A375 (cell line): Measurements from ENCODE around the gene RASSF1. TPM values are rescaled to one million over a fixed set of nuclear protein-coding genes. Genes with fewer than 3 reads are reported as not detected.

Experiments
- total RNA-seq: library from RNA; depleted of rRNA; stranded (reverse); fragments of >200 nt; shearing (Covaris generic); gene quantifications from 2 replicates; pipeline ENCODE4 v1.2.3, GENCODE V29; 2014; rRNA removed

The RASSF1 gene
- total RNA-seq: 11.2 and 15.8 TPM in 2 replicates

DNA sequence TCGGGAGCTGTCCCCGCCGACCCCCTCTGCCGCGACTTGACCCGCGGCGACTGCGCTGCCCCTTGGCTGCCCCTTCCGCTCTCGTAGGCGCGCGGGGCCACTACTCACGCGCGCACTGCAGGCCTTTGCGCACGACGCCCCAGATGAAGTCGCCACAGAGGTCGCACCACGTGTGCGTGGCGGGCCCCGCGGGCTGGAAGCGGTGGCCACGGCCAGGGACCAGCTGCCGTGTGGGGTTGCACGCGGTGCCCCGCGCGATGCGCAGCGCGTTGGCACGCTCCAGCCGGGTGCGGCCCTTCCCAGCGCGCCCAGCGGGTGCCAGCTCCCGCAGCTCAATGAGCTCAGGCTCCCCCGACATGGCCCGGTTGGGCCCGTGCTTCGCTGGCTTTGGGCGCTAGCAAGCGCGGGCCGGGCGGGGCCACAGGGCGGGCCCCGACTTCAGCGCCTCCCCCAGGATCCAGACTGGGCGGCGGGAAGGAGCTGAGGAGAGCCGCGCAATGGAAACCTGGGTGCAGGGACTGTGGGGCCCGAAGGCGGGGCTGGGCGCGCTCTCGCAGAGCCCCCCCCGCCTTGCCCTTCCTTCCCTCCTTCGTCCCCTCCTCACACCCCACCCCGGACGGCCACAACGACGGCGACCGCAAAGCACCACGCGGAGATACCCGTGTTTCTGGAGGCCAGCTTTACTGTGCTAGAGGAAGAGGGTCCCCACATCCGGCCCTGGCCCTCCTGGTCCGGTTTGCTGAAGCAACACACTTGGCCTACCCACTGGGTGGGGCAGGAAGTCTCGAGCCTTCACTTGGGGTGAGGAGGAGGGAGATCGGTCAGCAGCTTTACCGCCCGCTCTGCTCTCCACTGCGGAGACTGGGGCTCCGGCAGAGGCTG, at the start of gene RASSF1:
Gene RASSF1 (minus strand): TSS at position 389 of the 882 bp plus-strand sequence. CDS start 31 bp downstream, at position 358.

DNA sequence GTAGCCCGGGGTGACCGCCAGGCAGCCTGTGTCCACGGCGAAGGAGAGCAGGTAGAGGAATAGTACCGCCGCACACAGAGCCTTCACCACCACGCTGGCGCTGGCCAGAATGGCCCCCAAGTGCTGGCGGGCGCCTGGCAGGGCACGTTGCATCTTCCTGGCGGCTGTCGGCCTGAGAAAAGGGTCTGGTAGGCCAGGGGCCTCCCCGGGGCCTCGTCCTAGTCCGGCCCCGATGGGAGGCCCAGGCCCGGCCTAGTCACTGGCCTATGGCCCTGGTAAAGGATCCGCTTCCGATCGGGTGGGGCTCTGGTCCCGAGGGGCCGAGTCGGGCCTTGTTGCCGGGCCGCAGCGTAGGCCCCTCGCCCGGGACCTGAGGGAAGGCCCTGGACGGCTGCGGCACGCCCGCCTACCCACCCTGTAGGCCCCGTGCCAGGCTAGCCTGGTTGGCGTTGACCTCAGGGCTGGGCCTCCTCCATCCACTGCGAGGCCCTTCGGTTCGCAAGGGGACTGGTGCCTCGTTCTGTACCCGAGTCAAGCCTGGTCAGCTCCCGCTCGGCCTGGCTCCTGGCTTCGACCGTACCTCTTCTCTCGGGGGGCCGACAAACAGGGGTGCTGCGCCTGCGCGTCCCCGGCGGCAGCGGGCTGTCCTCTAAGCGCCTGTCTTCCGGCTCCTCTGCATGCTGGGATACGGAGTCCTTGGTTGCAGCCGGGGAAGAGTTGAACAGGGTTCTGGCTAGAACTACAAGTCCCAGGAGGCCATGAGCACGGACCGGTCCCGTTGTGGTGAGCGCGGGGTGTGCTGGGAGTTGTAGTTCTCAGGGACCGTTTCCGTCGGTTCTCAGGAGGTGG, 18.5 kb upstream of the RASSF1 start, which contains the start of gene TMEM115:
Gene TMEM115 (minus strand): TSS at position 611 of the 849 bp plus-strand sequence. CDS start 458 bp downstream, at position 153.

GRCh38 chr3:50350527-50351322, 10.1 kb upstream of the RASSF1 start, which contains the start of the genes CYB561D2 and NPRL2:
TSS of gene CYB561D2 (plus strand) at chr3:50350862. CDS start at chr3:50351434, 572 bp downstream.
TSS of gene NPRL2 (minus strand) at chr3:50350775. CDS start at chr3:50350652, 123 bp downstream.

GRCh38 chr3:50345586-50346234, 5.1 kb upstream of the RASSF1 start, which contains the start of gene ZMYND10:
TSS of gene ZMYND10 (minus strand) at chr3:50345732. CDS start at chr3:50345579, 153 bp downstream.

DNA sequence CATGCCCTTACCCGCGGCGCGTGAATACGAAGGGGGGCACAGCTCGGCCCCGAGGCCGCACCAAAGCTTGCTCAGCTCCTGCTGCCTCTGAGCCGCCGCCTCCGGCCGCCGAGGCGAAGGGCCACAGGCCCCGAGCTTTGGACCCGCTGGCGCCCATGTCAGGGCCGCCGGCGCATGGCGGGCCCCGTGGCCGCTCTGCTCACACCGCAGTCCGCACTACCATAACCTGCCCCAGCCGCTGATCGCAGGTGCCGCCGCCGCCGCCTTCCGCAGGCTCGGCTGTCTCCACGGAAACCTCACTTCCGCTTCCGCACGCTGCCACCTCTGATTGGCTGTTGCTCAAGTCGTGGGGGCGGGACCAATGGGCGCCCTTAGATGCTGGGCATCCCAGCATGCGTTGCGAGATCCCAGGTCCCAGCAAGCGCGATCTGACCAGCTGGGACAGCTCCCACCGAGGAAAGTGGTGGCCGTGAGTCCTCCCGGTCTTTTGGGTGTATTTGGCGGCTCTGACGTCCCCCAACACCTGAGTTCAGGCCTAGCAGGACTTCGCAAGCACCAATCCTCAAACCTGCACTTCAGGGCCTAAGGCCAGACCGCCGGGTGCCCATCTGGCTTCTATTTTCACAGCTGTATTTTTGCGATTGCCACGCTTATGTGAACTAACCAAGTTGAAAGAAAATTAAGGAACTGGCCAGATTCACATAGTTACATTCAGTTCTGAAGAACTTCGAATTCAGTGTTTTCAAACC, 12.5 kb downstream of the RASSF1 start, which contains the start of gene TUSC2:
Gene TUSC2 (minus strand): TSS at position 281 of the 749 bp plus-strand sequence. CDS start 124 bp downstream, at position 157.

DNA sequence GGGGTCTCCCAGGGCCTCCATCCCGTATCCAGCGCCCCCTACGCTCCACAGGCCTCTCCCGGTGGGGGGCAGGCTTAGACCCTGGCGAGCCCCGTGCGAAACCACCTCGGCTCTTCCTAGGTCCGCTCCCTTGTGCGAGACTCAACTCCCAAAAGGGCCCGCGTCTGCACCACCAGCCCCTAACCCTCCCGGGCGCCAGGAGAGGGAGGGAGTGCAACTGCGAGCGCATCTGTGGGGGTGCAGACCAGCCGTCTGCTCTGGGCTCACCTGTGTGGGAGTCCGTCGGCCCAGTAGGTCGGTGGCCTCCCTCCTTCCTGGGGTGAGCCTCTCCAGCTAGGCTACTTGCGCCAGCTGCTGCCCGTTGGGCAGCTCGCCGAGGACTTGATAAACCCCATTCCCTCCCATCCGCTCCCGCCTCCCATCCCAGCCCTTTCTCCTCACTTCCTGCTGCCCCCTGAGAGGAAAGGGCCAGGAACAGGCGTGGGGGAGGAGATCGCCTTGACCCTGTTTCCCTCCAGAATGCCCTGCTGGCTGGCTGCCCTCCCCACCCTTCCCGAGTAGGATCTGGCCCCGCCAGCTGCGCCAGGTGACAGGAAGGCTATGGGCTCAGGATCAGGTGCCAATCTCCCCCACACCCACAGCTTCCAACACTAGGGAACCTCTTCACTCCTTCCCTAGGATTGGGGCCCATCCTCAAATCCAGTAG, 18.1 kb downstream of the RASSF1 start, which contains the start of gene HYAL2:
Gene HYAL2 (minus strand): TSS at position 360 of the 706 bp plus-strand sequence. CDS start 2,256 bp downstream, outside the sequence.

DNA sequence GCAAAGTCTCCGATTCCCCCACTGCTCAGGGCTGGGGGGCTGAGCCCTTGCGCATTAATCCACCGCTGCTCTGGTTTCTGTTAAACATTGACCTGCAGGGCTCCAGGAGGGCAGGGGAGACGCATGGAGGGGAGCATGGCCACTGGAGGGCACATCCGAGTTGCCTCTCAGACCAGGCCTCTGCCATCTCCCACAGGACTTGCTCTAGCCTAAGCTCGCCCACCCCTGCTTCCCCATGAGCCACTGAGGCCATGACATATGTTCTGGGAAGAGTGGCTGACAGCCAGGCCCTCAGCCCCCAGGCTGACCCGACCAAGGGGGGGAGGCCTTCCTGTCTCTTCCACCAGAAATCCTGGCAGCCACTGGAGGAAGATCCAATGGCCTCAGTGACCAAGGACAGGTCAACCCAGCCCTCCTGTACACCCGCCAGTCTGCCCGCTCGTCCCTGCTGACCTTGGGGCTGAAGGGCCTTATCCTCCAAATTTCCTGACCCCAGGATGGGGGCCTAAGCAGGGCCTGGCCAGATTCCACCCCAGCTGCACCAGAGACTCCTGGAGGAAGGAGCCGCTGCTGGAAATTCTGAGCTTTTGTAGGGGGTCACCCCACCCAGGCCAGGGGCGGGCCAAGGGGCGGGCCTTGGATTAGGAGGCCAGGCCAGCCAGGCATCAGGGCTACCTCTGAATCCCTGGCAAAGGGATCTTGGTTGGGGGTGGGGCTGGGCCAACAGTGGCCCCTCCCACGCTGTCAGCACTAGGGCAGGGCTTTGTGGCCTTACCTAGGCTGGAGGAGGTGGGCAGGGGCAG, 37.4 kb downstream of the RASSF1 start, which contains the start of gene HYAL1:
Gene HYAL1 (minus strand): TSS at position 562 of the 803 bp plus-strand sequence. CDS start 618 bp downstream, outside the sequence.

DNA sequence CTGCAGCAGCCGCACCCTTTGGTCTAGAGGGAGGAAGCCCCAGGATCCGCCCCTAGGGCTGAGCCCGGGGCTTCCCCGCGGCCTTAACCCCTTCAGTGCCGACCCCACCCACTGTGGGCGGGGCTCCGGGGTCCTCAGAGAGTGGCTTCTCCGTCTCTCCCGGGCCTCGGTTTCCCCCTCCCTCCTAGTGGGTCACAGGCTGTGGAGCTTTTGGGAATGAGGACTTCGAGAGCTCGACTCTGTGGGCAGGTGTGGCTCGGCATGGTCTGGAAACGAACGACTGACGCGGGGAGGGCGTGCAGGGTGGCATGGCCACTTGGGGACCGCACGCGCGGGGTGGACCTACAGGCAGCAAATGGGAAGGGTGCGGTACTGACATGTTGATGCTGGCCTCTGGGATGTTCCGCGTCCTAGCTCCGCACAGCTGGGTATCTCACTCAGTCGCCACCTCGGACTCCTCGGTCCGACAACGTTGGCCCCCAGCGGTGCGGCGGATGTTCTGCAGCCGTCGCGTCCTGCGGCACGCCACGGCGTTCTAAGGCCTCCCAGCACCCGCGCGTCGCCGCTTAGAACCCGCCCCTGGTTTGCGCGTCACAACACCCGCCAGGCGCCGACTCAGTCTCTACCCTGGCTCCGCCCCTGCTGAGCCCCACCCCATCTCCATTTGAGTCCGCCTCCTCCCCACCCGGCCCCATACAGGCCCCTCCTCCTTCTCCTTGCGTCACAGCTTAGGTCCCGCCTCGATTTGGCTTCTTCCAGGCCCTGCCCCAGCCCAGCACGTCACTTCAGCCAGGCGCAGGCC, 41.6 kb downstream of the RASSF1 start, which contains the start of the genes HYAL3 and NAA80:
Gene HYAL3 (minus strand): TSS at position 570 of the 802 bp plus-strand sequence. CDS start 3,803 bp downstream, outside the sequence.
Gene NAA80 (minus strand): TSS at position 570 of the 802 bp plus-strand sequence. CDS start 1,942 bp downstream, outside the sequence.

DNA sequence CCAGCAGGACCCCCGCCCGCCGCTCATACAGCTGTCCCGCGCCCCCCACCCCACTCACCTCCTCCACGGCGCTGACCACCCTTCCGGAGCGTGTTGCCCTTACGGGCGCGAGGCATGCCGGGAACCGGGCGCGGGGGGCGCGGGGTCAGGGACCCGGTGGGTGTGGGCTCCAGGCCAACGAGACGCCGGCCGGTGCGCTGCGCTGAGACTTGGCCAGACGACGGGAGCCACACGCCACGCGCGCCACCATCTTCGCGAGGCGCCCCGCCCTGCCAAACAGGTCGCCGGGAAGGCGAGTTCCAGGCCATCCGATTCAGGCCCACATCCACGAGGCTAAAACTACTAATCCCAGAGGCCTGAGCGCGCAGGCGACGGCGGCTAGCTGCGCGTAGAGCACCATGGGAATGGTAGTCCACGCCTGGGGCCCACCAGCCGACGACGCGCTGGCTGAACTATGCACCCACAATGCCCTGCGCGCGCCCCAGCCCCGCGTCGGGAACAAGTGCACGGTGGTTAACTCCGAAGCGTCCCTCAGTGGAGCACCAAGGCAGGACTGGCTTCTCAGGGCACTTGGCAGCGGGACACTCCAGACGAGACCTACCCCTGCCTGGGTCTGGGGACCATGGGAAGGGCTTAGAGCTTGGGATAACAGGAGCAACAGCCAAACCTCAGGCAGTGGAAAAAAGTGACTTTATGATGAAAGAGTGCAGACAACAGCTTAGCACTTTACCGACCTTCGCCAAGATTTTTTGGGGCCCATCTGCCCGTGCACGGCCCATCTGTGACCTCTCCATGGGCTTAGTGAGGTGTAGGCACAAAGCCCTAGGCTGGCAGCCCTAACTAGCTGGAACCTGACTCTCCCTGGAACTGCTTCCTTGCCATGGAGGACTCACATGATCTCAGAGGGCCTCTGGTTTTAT, 48.2 kb downstream of the RASSF1 start, which contains the start of gene IFRD2:
Gene IFRD2 (minus strand): TSS at position 271 of the 920 bp plus-strand sequence. CDS start 155 bp downstream, at position 116.

Other genes with a start within 250 kb of the RASSF1 start
- 10.4 and 17.0 TPM in 2 replicates for gene SEMA3F, start 185.5 kb downstream of the RASSF1 start, total RNA-seq
- gene GNAT1, start 149.2 kb downstream of the RASSF1 start, total RNA-seq: not detected in 2 replicates
- 0.34 and 0.53 TPM in 2 replicates for gene SLC38A3, start 135.6 kb downstream of the RASSF1 start, total RNA-seq
- 151 and 172 TPM in 2 replicates for gene GNAI2, start 104.6 kb downstream of the RASSF1 start, total RNA-seq
- 237 and 258 TPM in 2 replicates for gene SEMA3B, start 71.7 kb downstream of the RASSF1 start, total RNA-seq
- 0.15 and 1.2 TPM in 2 replicates for gene LSMEM2, start 61.7 kb downstream of the RASSF1 start, total RNA-seq
- gene IFRD2, start 48.4 kb downstream of the RASSF1 start, total RNA-seq: 133 and 170 TPM in 2 replicates
- 8.4 and 9.2 TPM in 2 replicates for gene HYAL3, start 41.4 kb downstream of the RASSF1 start, total RNA-seq
- 14.7 and 16.3 TPM in 2 replicates for gene NAA80, start 41.4 kb downstream of the RASSF1 start, total RNA-seq
- gene HYAL1, start 37.3 kb downstream of the RASSF1 start, total RNA-seq: 0.32 and 0.34 TPM in 2 replicates
- gene HYAL2, start 18.1 kb downstream of the RASSF1 start, total RNA-seq: 40.3 and 41.5 TPM in 2 replicates
- 82.0 and 86.7 TPM in 2 replicates for gene TUSC2, start 12.6 kb downstream of the RASSF1 start, total RNA-seq
- gene ZMYND10, start 4.9 kb upstream of the RASSF1 start, total RNA-seq: 1.9 and 4.0 TPM in 2 replicates
- gene NPRL2, start 9.9 kb upstream of the RASSF1 start, total RNA-seq: 39.1 and 43.1 TPM in 2 replicates
- 27.0 and 29.1 TPM in 2 replicates for gene CYB561D2, start 10.0 kb upstream of the RASSF1 start, total RNA-seq
- 54.7 and 59.0 TPM in 2 replicates for gene TMEM115, start 18.7 kb upstream of the RASSF1 start, total RNA-seq
- gene CACNA2D2, start 162.8 kb upstream of the RASSF1 start, total RNA-seq: not detected in 2 replicates
- gene C3orf18, start 226.9 kb upstream of the RASSF1 start, total RNA-seq: 5.9 and 6.5 TPM in 2 replicates
- 18.3 and 20.5 TPM in 2 replicates for gene HEMK1, start 228.7 kb upstream of the RASSF1 start, total RNA-seq